ENCODE measurements around the gene SALL3.

The SALL3 gene

DNA sequence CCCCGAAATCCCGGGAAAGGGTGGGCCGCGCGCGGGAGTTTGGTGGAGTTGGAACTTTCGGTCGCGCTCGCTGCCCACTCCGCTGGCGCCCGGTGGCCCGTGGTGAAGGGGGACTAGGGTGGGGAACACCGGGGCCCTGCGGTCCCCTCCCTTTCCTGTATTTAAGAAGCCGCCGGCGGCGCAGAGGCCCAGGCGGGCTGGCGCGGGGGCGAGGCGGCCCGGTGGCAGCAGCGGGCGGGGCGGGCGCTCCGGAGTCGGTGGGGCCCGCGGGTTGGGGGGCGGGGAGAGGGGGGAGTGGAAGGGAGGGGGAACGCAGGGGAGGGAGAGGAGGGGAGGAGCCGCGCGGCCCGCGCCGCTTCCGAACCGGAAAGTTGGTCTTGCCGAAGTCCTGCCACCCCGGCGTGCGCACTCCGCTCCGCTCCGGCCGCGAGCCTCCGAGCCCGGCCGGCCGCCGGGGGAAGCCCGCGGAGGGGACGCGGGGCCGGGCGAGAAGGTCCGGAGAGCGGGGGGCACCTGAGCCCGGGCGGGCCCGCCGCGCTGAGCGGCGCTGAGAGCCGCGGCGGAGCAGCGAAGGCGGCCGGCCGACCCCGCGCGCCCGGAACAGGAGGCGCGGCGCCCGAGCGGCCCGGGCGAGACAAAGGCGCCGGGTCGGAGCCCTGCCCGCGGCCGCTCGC is 425 bp upstream of the SALL3 start:
- TF ChIP-seq, protein P1, sequence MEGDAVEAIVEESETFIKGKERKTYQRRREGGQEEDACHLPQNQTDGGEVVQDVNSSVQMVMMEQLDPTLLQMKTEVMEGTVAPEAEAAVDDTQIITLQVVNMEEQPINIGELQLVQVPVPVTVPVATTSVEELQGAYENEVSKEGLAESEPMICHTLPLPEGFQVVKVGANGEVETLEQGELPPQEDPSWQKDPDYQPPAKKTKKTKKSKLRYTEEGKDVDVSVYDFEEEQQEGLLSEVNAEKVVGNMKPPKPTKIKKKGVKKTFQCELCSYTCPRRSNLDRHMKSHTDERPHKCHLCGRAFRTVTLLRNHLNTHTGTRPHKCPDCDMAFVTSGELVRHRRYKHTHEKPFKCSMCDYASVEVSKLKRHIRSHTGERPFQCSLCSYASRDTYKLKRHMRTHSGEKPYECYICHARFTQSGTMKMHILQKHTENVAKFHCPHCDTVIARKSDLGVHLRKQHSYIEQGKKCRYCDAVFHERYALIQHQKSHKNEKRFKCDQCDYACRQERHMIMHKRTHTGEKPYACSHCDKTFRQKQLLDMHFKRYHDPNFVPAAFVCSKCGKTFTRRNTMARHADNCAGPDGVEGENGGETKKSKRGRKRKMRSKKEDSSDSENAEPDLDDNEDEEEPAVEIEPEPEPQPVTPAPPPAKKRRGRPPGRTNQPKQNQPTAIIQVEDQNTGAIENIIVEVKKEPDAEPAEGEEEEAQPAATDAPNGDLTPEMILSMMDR (IDR thresholded peaks at IDR 0.05; ENCODE audit: insufficient read depth, low read length) = no peak
- no peak for TF ChIP-seq GABPA (IDR thresholded peaks at IDR 0.05; ENCODE audit: low read depth)
- Histone ChIP-seq H3K27me3 (ENCODE audit: insufficient read depth, poor library complexity, severe bottlenecking) (peaks cover 79% of the 10 kb centered on the region), H3K4me3 (replicated peaks; ENCODE audit: insufficient read depth, low read length) (no peak overlapping the region), H3K27ac (replicated peaks) (no peak overlapping the region)
- DNase-seq (ENCODE audit: low read depth in 1 of 2, low spot score in 1 of 2) = no peak

GRCh38 chr18:78980279-78980771 is 707 bp downstream of the SALL3 start:
- H3K27ac ChIP-seq (replicated peaks) = no peak overlapping the region
- peaks cover 73% of the 10 kb centered on the region for H3K27me3 ChIP-seq (ENCODE audit: insufficient read depth, poor library complexity, severe bottlenecking)
- TF ChIP-seq POLR2AphosphoS5 (IDR thresholded peaks at IDR 0.05; ENCODE audit: low read depth) (no peak), GABPA (IDR thresholded peaks at IDR 0.05; ENCODE audit: low read depth) (no peak), REST (IDR thresholded peaks at IDR 0.05; ENCODE audit: insufficient replicate concordance, low read depth) (no peak), SPI1 (IDR thresholded peaks at IDR 0.05; ENCODE audit: borderline replicate concordance, low read depth) (no peak)
- TF ChIP-seq, protein P1 (IDR thresholded peaks at IDR 0.05; ENCODE audit: insufficient read depth, low read length) = no peak
- H3K4me3 ChIP-seq (replicated peaks; ENCODE audit: insufficient read depth, low read length) = no peak overlapping the region
- DNase-seq (ENCODE audit: low read depth in 1 of 2, low spot score in 1 of 2) = no peak

DNA sequence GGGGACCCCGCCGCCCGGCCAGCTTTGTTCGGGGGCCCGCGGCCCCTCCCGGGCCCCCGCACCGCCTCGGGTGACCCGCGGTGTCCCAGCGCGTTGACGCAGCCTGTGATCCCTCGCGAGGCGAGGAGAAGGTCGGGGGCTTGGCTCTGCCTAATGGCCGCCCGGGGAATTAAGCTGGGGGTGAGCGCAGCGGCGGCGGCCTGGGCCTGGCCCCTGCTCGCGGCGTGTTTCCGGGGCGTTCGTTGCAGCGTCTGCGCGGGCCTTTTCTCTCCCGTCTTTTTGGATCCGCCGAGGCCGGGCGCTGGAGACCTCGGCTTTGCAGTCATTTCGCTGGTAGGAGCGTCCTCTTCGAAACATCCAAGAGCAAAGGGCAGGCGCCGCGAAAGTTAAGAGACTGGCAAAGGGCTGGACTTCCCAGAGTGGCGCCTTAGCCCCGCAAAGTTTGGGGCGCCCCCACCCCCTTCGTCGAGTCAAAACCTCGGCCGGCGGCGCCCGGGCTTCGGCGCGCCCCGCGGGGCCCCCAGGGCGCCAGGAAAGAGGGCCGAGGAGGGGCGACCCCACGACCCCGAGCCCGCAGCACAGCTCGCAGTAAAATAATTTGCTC is 1.3 kb downstream of the SALL3 start:
- TF ChIP-seq SPI1 (IDR thresholded peaks at IDR 0.05; ENCODE audit: borderline replicate concordance, low read depth) (no peak), POLR2AphosphoS5 (IDR thresholded peaks at IDR 0.05; ENCODE audit: low read depth) (no peak), GABPA (IDR thresholded peaks at IDR 0.05; ENCODE audit: low read depth) (no peak), REST (IDR thresholded peaks at IDR 0.05; ENCODE audit: insufficient replicate concordance, low read depth) (no peak)
- TF ChIP-seq, protein P1 (IDR thresholded peaks at IDR 0.05; ENCODE audit: insufficient read depth, low read length) = no peak
- H3K27ac ChIP-seq (replicated peaks) = no peak overlapping the region
- no peak for DNase-seq (ENCODE audit: low read depth in 1 of 2, low spot score in 1 of 2)
- peaks cover 73% of the 10 kb centered on the region for H3K27me3 ChIP-seq (ENCODE audit: insufficient read depth, poor library complexity, severe bottlenecking)
- no peak overlapping the region for H3K4me3 ChIP-seq (replicated peaks; ENCODE audit: insufficient read depth, low read length)

Data from HL-60 (cell line).